OCI-M2 (cell line): Measurements from ENCODE around the gene SSUH2.
"Not testable (repeated sequence)": the region's sequence is repeated elsewhere in the genome, so short reads cannot be mapped to it uniquely, and the experiment has no call there.

ENCODE experiments used
- DNase-seq: peaks from one replicate; lab custom pipeline; 2025; ENCODE audit not compliant: unreplicated experiment; lab: John Stamatoyannopoulos, UW

The SSUH2 gene

GRCh38 chr3:8660175-8661118 lies 15.8 kb upstream of the SSUH2 start:
- DNase-seq = no peak

GRCh38 chr3:8659242-8659641 lies 14.6 kb upstream of the SSUH2 start:
- no peak for DNase-seq

- DNase-seq = peak; percentile 19
Observed at GRCh38 chr3:8658306-8659212, 14.0 kb upstream of the SSUH2 start.

GRCh38 chr3:8657804-8658305 lies 13.3 kb upstream of the SSUH2 start:
- DNase-seq = no peak

- DNase-seq = no peak
Observed at GRCh38 chr3:8656240-8656639, 11.6 kb upstream of the SSUH2 start.

- no peak for DNase-seq
Observed at GRCh38 chr3:8655387-8655835, 10.8 kb upstream of the SSUH2 start.

- DNase-seq = not testable (repeated sequence)
Observed at GRCh38 chr3:8654572-8655329, 10.2 kb upstream of the SSUH2 start.

- DNase-seq = no peak
Observed at GRCh38 chr3:8653800-8654408, 9.3 kb upstream of the SSUH2 start.

- DNase-seq = no peak
Observed at GRCh38 chr3:8652324-8652987, 7.9 kb upstream of the SSUH2 start.

GRCh38 chr3:8651418-8652323 lies 7.1 kb upstream of the SSUH2 start:
- no peak for DNase-seq

- DNase-seq = no peak
Observed at GRCh38 chr3:8650583-8651416, 6.2 kb upstream of the SSUH2 start.

GRCh38 chr3:8649757-8650156 lies 5.2 kb upstream of the SSUH2 start:
- no peak for DNase-seq

- DNase-seq = no peak
Observed at GRCh38 chr3:8648909-8649741, 4.5 kb upstream of the SSUH2 start.

- no peak for DNase-seq
Observed at GRCh38 chr3:8647137-8647985, 2.8 kb upstream of the SSUH2 start.

- no peak for DNase-seq
Observed at GRCh38 chr3:8646313-8646938, 1.8 kb upstream of the SSUH2 start.

GRCh38 chr3:8645712-8646111 lies 1.1 kb upstream of the SSUH2 start:
- DNase-seq = no peak
